GM10266 (cell line): ENCODE results near the gene DENND4B.
"Not testable (repeated sequence)": the region's sequence is repeated elsewhere in the genome, so short reads cannot be mapped to it uniquely, and the experiment has no call there.

Experiments
- DNase-seq: peaks from one replicate; pipeline ENCODE4 v3.0.0; 2012; ENCODE audit errors: extremely low spot score
- CTCF ChIP-seq: IDR thresholded peaks from 2 replicates; pipeline ENCODE4 v1.5.1; 2012; ENCODE audit warnings: mild to moderate bottlenecking, low read depth; ENCODE audit not compliant: control insufficient read depth, insufficient read depth; ENCODE audit errors: missing control alignments

The DENND4B gene

GRCh38 chr1:153907134-153907533 is 39.4 kb downstream of the DENND4B start:
- no peak for DNase-seq
- no peak for TF ChIP-seq CTCF

- TF ChIP-seq CTCF: no peak
- no peak for DNase-seq
Observed at GRCh38 chr1:153906396-153906795, 40.1 kb downstream of the DENND4B start.

GRCh38 chr1:153905908-153906307 is 40.6 kb downstream of the DENND4B start:
- DNase-seq: not testable (repeated sequence)

GRCh38 chr1:153903841-153904455 is 42.6 kb downstream of the DENND4B start:
- no peak for TF ChIP-seq CTCF
- no peak for DNase-seq

- no peak for DNase-seq
- no peak for TF ChIP-seq CTCF
Observed at GRCh38 chr1:153899509-153899908, 47.0 kb downstream of the DENND4B start.

GRCh38 chr1:153895866-153896265 is 50.7 kb downstream of the DENND4B start:
- DNase-seq: not testable (repeated sequence)

GRCh38 chr1:153891042-153891441 is 55.5 kb downstream of the DENND4B start:
- DNase-seq: not testable (repeated sequence)

GRCh38 chr1:153888533-153888932 is 58.0 kb downstream of the DENND4B start:
- DNase-seq: peak; percentile 29
- TF ChIP-seq CTCF: no peak

- no peak for TF ChIP-seq CTCF
- DNase-seq: no peak
Observed at GRCh38 chr1:153886127-153886526, 60.4 kb downstream of the DENND4B start.
